ENCODE data around the gene WDR17.

The WDR17 gene

GRCh38 chr4:176065435-176066291, at the start of gene WDR17:
TSS of gene WDR17 (plus strand) at chr4:176065841. CDS start at chr4:176111581, 45,740 bp downstream.
- DNase-seq: peak; percentile 91 to 98

GRCh38 chr4:176016601-176017000, 49.0 kb upstream of the WDR17 start:
- DNase-seq: no peak

- no peak for DNase-seq
These were observed 45.1 kb upstream of the WDR17 start for GRCh38 chr4:176020481-176021085.

GRCh38 chr4:176030391-176030790, 35.2 kb upstream of the WDR17 start:
- no peak for DNase-seq

- DNase-seq: no peak
These were observed 33.7 kb upstream of the WDR17 start for GRCh38 chr4:176031922-176032321.

GRCh38 chr4:176032454-176032853, 33.2 kb upstream of the WDR17 start:
- DNase-seq: no peak

GRCh38 chr4:176034499-176034898, 31.1 kb upstream of the WDR17 start:
- peak; percentile 10 to 53 for DNase-seq

GRCh38 chr4:176034936-176035335, 30.7 kb upstream of the WDR17 start:
- no peak for DNase-seq

- no peak for DNase-seq
These were observed 28.9 kb upstream of the WDR17 start for GRCh38 chr4:176036585-176037205.

GRCh38 chr4:176038789-176039188, 26.9 kb upstream of the WDR17 start:
- DNase-seq: no peak

GRCh38 chr4:176042195-176042594, 23.4 kb upstream of the WDR17 start:
- DNase-seq: no peak

- DNase-seq: no peak
These were observed 21.6 kb upstream of the WDR17 start for GRCh38 chr4:176043838-176044588.

GRCh38 chr4:176044589-176044951, 21.1 kb upstream of the WDR17 start:
- peak; percentile 41 to 77 for DNase-seq

- no peak for DNase-seq
These were observed 17.0 kb upstream of the WDR17 start for GRCh38 chr4:176048631-176049030.

- no peak for DNase-seq
These were observed 12.9 kb upstream of the WDR17 start for GRCh38 chr4:176052744-176053143.

GRCh38 chr4:176053785-176054184, 11.9 kb upstream of the WDR17 start:
- no peak for DNase-seq

GRCh38 chr4:176054942-176055341, 10.7 kb upstream of the WDR17 start:
- DNase-seq: peak in 1 of 2 experiments; percentile 27

GRCh38 chr4:176063718-176064117, 1.9 kb upstream of the WDR17 start:
- DNase-seq: no peak

GRCh38 chr4:176064539-176064938, 1.1 kb upstream of the WDR17 start:
- no peak for DNase-seq

GRCh38 chr4:176066757-176067156, 1.1 kb downstream of the WDR17 start:
- DNase-seq: no peak

- DNase-seq: no peak
These were observed 11.9 kb downstream of the WDR17 start for GRCh38 chr4:176077561-176077960.

GRCh38 chr4:176084769-176085168, 19.1 kb downstream of the WDR17 start:
- no peak for DNase-seq

GRCh38 chr4:176090115-176090514, 24.5 kb downstream of the WDR17 start:
- DNase-seq: no peak

Measured in NCI-H446 (cell line).